ENCODE measurements around the gene SCYL1. TPM values are rescaled to one million over a fixed set of nuclear protein-coding genes. Genes with fewer than 3 reads are reported as not detected.
A peak's percentile ranks its signal among the peaks of the same experiment; 100 is the strongest.

The SCYL1 gene
- total RNA-seq, 1 donor from 2014 or later = 81.2 TPM

DNA sequence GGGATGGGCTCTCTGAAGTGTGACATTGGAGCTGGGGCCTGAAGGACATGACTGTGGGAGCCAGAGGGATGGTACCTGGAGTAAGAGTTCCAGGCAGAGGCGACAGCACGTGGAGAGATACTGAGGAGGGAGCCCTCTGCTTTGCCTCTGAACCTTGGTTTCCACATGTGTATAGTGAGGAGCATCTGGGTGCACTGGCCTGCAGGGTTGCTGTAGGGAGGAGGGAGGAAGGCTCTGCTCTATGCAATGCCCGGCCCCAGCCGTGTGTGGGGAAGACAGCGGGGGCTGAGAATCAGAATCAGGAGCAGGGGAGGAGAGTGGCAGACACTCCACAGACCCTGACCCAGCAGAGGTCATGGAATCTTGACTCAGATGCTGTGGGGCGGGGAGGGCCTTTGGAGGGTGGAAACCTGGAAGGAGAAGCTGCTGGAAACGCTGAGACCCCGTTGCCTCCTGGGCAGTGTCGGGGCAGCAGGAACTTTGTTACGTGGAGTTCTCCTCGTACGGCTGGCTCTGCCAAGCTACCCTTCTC is 4.0 kb downstream of the SCYL1 start:
- no peak for DNase-seq (ENCODE audit: low read depth)
- H3K4me3 ChIP-seq (ENCODE audit: low read depth, low read length) = no peak overlapping the region
- TF ChIP-seq, protein P1, sequence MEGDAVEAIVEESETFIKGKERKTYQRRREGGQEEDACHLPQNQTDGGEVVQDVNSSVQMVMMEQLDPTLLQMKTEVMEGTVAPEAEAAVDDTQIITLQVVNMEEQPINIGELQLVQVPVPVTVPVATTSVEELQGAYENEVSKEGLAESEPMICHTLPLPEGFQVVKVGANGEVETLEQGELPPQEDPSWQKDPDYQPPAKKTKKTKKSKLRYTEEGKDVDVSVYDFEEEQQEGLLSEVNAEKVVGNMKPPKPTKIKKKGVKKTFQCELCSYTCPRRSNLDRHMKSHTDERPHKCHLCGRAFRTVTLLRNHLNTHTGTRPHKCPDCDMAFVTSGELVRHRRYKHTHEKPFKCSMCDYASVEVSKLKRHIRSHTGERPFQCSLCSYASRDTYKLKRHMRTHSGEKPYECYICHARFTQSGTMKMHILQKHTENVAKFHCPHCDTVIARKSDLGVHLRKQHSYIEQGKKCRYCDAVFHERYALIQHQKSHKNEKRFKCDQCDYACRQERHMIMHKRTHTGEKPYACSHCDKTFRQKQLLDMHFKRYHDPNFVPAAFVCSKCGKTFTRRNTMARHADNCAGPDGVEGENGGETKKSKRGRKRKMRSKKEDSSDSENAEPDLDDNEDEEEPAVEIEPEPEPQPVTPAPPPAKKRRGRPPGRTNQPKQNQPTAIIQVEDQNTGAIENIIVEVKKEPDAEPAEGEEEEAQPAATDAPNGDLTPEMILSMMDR (conservative IDR thresholded peaks at IDR 0.05; ENCODE audit: low read depth, low read length) = no peak

DNA sequence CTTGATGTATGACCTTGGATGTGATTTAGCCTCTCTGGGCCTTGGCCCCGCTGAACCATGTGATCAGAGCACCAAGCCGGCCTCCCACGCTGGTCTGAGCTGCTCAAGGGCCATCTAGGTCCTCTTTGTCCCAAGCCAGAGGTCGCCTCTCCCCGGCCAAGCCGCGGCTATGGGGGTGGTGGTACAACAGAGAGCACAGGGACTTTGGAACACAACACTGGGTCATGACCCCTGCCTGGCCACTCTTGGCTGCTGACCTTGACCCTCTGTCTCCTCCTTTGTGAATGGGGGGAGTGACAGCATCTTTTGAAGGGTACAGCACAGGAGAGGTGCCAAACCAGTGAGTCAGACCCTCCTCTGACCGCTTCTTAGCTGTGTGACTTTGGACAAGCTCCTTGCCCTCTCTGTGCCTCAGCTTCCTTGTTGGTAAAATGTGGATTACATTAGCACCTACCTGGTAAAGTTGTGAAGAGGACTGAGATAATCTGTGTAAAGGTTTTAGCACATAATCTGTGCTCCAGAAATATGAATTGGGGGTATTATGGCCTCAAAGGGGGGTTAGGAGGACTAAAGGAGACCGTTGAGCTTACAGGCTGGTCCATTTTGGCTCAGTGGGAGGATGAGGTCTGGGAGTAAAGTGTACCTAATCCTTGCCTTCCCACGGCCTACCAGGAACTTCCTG is 4.7 kb downstream of the SCYL1 start:
- TF ChIP-seq, protein P1 (conservative IDR thresholded peaks at IDR 0.05; ENCODE audit: low read depth, low read length) = no peak
- no peak overlapping the region for H3K4me3 ChIP-seq (ENCODE audit: low read depth, low read length)
- DNase-seq (ENCODE audit: low read depth) = no peak

DNA sequence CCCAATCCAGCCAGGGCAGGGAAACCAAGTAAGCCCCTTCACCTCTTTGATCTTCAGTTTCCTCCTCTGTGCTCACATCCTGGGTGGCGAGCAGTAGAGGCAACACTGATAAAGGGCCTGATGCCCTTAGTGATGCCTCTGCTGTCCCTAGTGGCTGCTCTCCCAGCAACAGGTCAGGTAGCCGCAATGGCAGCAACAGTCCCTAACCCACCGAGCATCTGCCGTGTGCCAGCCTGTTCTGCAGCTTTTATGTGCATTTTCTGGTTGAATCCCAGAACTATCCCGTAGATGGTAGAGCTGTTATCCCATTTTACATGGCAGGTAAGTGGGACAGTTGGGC is 5.2 kb downstream of the SCYL1 start:
- DNase-seq (ENCODE audit: low read depth) = no peak
- TF ChIP-seq, protein P1 (conservative IDR thresholded peaks at IDR 0.05; ENCODE audit: low read depth, low read length) = peak; percentile 36
- H3K4me3 ChIP-seq (ENCODE audit: low read depth, low read length) = no peak overlapping the region

DNA sequence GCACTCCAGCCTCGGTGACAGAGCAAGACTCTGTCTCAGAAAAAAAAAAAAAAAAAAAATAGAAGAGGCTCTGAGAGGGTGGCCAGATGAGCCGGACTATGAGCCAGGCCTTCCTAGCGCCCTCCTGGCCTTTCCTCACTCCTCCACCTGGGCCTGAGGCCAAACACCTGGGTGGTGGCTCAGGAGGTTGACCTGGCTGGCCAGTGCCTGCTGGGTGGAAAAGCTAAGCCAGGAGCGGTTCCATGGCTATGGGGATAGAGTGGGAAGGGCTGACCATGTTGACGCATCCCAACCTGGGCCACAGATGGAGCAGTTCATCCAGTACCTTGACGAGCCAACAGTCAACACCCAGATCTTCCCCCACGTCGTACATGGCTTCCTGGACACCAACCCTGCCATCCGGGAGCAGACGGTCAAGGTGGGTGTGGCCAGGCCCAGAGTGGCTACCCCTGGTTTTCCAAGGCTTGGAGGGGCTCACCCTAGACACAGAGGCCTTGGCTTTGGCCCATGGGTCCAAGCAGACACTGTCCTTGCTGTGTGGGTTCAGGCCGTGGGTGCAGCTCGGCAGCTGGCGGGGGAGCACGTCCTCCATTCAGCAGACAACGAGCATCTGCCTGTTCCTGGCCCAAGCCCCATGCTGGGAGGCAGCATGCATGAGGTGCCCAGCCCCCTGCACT is 7.6 kb downstream of the SCYL1 start:
- DNase-seq (ENCODE audit: low read depth) = no peak
- H3K4me3 ChIP-seq (ENCODE audit: low read depth, low read length) = no peak overlapping the region
- TF ChIP-seq, protein P1 (conservative IDR thresholded peaks at IDR 0.05; ENCODE audit: low read depth, low read length) = no peak

DNA sequence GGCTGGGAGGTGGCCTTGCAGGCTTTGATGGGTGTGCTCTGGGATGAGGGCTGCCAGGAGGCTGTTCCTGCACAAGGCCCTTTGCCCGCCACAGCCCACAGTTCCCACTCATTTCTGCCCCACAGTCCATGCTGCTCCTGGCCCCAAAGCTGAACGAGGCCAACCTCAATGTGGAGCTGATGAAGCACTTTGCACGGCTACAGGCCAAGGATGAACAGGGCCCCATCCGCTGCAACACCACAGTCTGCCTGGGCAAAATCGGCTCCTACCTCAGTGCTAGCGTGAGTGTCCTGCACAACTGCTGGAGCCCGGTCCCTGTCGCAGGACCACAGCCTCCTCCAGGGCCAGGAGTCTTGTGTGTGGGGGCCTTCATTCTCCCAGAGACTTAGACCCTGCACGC is 10.2 kb downstream of the SCYL1 start:
- no peak for DNase-seq (ENCODE audit: low read depth)
- TF ChIP-seq, protein P1 (conservative IDR thresholded peaks at IDR 0.05; ENCODE audit: low read depth, low read length) = no peak
- no peak overlapping the region for H3K4me3 ChIP-seq (ENCODE audit: low read depth, low read length)

DNA sequence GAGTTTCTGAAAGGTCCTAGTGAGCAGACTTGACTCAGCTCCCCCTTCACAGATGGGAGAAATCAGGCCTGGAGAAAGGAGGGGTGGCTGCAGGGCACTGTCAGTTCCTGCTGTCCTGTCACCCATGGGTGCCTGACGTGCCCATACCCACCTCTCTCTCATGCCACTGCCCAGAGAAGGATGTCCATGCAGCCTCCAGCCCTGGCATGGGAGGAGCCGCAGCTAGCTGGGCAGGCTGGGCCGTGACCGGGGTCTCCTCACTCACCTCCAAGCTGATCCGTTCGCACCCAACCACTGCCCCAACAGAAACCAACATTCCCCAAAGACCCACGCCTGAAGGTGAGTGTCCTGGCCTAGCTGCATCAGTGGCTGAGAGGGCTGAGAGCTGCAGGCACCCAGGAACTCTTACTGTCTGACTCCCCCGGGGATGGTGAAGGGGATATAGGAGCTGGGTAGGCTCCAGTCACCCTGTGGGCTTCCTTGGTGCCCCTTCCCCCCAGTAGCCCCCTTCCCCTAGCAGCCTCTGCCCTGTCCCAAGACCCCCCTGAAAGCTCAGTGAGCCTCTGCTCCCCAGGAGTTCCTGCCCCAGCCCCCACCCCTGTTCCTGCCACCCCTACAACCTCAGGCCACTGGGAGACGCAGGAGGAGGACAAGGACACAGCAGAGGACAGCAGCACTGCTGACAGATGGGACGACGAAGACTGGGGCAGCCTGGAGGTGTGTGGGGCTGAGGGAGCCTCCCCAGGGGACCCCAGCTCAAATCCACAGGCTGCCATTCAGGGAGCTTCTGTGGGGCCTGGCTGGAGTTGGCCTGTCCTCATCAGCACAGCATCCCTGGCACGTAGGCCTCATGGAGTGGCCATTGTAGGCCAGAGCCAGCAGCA is 11.8 kb downstream of the SCYL1 start:
- DNase-seq (ENCODE audit: low read depth) = no peak

More for the DNA sequence above, 11.8 kb downstream of the SCYL1 start:
- H3K4me3 ChIP-seq (ENCODE audit: low read depth, low read length) = no peak overlapping the region
- TF ChIP-seq, protein P1 (conservative IDR thresholded peaks at IDR 0.05; ENCODE audit: low read depth, low read length) = no peak
